ENCODE results near the gene PNMT.

The PNMT gene

GRCh38 chr17:39717660-39718059 lies 49.4 kb downstream of the PNMT start:
- POLR2A ChIA-PET: no interaction called here

GRCh38 chr17:39719563-39720355 lies 51.5 kb downstream of the PNMT start:
- TF ChIP-seq CTCF (IDR thresholded peaks at IDR 0.05; ENCODE audit: insufficient read depth, low read length, missing control alignments): no peak
- no peak overlapping the region for H3K4me3 ChIP-seq (ENCODE audit: low read depth, low read length)
- no peak for DNase-seq (ENCODE audit: low read depth, low spot score)
- CTCF ChIA-PET: interaction anchor here (1.1 to 4.5 kb wide), 5 partner anchors 10 to 98 kb away, joined by 3 to 48 read pairs (median 6); partner anchors contain the start of gene MIEN1
- POLR2A ChIA-PET: interaction anchor here (0.8 to 1.0 kb wide), 2 partner anchors 9 to 20 kb away, joined by 3 read pairs; partner anchors contain the start of gene ERBB2

More at GRCh38 chr17:39717660-39718059, 49.4 kb downstream of the PNMT start:
- no peak for TF ChIP-seq CTCF (IDR thresholded peaks at IDR 0.05; ENCODE audit: insufficient read depth, low read length, missing control alignments)
- CTCF ChIA-PET: interaction anchor here (1.3 kb wide), 1 partner anchor 11 kb away, joined by 3 read pairs; no protein-coding TSS in a partner anchor
- no peak overlapping the region for H3K4me3 ChIP-seq (ENCODE audit: low read depth, low read length)
- DNase-seq (ENCODE audit: low read depth, low spot score): no peak
